IPS-NIHi11 (cell line): ENCODE data around the gene FNBP1.

Experiments
- DNase-seq: peaks from one replicate; pipeline ENCODE4 v3.0.0; 2012; ENCODE audit warnings: mixed read lengths, low spot score

The FNBP1 gene

DNA sequence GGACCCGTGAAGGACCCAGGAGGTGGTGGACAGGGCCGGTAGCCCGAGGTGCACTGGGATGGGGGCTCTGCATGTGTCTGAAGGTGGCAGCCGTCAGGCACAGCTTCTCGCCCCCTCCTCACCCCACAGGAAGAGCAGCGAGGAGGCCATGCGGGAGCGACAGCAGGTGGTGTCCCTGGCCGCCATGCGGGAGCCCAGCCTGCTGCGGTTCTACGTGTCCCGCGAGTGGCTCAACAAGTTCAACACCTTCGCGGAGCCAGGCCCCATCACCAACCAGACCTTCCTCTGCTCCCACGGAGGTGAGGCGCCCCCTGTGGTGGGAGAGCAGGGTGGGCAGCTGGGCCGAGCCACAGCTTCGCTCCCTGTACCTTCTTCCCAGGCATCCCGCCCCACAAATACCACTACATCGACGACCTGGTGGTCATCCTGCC is 167.8 kb downstream of the FNBP1 start:
- DNase-seq, result peak; percentile 56

DNA sequence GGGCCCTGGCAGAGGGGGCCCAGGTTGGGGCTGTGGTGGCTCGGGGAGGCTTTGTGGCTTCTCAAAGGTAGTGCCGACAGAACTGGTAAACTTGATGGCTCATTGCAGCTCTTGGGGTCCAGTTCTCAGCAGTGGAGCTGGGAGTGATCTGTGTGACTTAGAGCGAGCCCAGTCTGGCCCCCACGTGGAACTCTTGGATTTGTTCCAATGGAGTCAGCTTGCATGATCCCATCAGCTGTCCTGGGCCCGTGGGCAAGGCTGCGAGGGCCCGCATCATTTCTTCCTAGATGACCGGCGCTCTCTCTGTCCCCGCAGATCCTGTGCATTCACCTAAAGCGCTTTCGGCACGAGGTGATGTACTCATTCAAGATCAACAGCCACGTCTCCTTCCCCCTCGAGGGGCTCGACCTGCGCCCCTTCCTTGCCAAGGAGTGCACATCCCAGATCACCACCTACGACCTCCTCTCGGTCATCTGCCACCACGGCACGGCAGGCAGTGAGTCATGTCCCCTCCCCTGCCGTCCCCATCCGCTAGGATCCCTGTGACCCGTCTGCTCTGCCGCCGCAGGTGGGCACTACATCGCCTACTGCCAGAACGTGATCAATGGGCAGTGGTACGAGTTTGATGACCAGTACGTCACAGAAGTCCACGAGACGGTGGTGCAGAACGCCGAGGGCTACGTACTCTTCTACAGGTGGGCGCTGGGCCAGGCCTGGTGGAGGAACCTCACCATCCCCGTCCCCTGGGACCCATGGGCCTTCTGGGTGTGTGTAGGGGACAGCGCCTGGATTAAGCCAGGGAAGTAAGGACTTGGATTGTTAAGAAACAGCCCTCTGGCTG is 168.5 kb downstream of the FNBP1 start:
- no peak for DNase-seq

DNA sequence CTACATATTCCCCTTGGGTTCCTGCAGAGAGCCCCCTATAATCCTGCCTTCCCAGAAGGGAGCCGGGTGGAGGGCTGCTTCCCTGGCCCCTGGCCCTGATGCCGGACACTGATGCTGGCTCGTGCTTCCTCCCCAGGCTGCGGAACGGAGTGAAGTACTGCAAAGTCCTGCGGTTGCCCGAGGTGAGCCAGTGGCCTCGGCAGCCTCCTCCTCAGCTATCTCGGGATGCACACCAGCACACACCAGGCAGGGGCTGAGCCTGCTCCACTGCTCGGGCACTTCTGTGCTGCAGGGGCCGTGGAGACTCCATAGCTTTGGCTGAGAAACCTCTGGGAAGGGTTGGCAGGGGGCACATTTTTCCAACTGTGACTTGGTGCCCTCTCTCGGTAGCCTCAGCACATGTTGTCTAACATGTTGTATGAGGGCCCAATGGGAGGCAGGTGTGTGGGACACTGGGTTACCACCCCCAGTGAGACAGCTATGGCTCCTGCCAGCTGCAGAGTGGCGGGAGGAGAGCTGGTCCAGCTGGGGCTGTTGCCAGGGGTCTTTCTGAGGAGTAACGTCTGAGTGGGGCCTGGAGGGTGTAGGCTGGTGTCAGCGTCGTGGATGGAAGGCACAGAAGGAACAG is 169.3 kb downstream of the FNBP1 start:
- DNase-seq, result no peak

- no peak for DNase-seq
Observed at GRCh38 chr9:129871046-129871445, 171.9 kb downstream of the FNBP1 start.

- no peak for DNase-seq
Observed at GRCh38 chr9:129869585-129870501, 173.1 kb downstream of the FNBP1 start.

- DNase-seq, result no peak
Observed at GRCh38 chr9:129868872-129869486, 174.0 kb downstream of the FNBP1 start.

GRCh38 chr9:129868023-129868871 is 174.7 kb downstream of the FNBP1 start:
- DNase-seq, result no peak

DNA sequence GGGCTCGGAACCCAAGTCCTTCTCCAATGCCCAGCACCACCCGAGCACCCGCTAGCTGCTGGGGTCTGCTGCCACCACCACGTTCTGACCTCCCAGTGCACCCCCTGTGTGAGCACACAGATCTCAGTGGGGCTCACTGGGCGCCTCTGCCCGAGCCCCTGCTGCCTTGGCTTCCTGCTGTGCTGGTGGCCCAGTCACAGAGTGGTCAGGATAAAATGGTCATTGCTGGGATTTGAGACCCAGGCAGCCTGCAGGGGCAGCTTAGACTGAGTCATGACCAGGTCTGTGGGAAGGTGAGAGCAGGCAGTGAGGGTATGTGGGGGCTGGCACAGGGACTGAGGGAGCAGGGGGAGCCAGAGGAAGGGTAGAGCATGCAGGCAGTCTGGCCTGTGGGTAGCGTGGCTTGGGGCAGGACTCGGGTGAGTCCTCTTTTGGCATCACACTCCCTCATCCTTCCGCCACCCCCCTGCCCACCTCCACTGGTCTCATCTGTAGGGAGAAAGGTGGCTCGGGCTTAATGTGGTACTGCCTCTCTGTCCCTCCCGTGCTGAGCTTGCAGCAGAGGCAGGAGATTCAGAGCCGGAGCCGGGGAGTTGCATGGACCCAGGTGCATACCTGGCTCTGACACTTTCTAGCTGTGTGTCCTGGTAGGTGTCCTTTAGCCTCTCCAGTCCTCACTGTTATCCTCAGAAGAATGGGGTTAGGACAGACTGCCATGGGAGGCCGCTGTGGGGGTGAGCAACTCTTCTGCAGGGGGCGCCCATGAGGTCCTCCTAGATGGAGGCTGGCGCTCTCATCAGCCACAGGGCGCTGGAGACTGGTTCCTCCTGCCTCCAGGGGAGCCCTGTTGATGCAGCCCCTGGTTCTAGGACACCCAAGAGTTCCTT is 175.6 kb downstream of the FNBP1 start:
- DNase-seq, result peak; percentile 54

GRCh38 chr9:129866394-129867135 is 176.4 kb downstream of the FNBP1 start:
- no peak for DNase-seq

DNA sequence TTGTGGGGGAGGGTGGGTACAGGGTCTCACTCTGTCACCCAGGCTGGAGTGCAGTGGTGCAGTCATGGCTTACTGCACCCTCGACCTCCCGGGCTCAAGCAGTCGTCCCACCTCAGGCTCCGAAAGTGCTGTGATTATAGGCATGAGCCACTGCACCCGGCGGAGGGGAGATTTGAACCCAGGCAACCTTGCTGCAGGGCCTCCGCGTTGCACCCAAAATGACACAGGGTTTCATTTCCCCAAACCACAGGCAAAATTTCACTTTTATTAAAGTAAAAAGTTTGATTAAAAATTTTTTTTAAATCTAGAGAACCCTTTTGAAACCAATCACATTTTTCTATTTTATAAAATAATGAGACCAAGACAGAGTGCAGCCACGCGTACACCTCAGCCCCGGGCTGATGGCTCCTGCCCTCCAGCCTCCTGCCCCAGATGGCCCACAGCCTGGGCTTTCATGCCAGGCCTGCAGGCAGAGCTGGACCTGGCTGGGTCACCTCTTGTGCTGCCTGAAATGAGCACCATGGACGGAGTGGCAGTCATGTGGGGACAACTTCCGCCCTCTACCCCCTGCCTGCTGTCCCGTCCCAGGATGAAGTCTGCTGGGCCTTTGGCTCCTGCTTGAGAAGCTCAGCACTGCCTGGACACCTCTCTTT is 177.2 kb downstream of the FNBP1 start:
- no peak for DNase-seq

- DNase-seq, result no peak
Observed at GRCh38 chr9:129864991-129865647, 177.9 kb downstream of the FNBP1 start.

GRCh38 chr9:129863059-129863690 is 179.8 kb downstream of the FNBP1 start:
- DNase-seq, result no peak

GRCh38 chr9:129861447-129861827 is 181.6 kb downstream of the FNBP1 start:
- no peak for DNase-seq

- no peak for DNase-seq
Observed at GRCh38 chr9:129860653-129861446, 182.1 kb downstream of the FNBP1 start.

GRCh38 chr9:129858167-129858962 is 184.6 kb downstream of the FNBP1 start:
- DNase-seq, result no peak

DNA sequence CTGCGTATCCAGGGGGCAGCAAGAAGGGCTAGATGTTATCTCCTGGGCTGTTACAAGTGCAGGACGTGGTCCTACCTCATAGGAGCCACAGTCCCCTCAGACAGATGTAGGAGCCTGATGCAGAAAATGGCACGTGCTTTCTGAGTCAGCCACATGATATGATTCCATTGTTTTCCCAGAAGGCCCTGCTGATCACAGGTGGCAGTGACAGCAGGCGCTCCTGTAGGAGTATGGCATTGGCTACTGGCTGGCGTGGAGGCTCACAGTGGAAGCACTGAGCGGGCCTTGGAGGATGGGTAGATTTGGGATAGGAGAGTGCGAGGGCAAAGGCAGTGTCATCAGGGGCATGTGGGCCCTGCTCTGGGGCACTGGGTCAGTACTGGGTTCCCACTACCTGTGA is 185.8 kb downstream of the FNBP1 start:
- DNase-seq, result no peak
